Stimulated activated CD8-positive, alpha-beta memory T cell treated with anti-CD3 and anti-CD28 coated beads, Interleukin-15, amount 100 ng/mL, for 4 hours (primary cell): ENCODE results near the gene SF3B6.
"Not testable (repeated sequence)": the region's sequence is repeated elsewhere in the genome, so short reads cannot be mapped to it uniquely, and the experiment has no call there.

Experiments
- DNase-seq, 2 donors: peaks; one replicate each; pipeline ENCODE4 v3.0.0-alpha.2; 2020; ENCODE audit warnings: low read depth in 2 of 2

The SF3B6 gene

GRCh38 chr2:24050041-24050979, 25.8 kb downstream of the SF3B6 start:
- no peak for DNase-seq

DNA sequence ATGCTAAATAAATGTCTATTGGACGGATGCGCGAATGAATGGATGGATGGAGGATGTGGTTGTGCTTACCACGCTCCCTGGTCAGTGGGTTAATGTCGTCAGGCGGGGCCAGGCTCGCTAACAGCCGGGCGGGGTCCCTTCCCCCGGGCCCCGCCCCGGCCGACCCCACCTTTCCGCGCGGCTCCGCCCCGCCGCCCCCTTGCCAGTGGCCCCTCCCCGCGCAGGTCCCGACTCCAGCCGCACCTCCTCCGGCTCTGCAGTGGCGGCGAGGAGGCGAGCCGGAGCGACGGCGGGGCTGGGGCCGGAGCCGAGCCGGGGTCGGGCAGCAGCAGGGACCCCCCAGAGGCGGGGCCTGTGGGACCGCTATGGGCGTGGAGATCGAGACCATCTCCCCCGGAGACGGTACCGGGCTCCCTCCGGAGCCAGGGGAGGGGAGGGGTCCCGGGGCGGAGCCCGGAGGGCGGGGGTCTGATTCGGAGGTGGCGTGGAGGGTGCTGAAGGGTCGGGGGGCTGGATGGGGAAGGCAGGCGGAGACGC, 26.6 kb downstream of the SF3B6 start, which contains the start of gene FKBP1B:
Gene FKBP1B (plus strand): TSS at position 257 of the 537 bp plus-strand sequence. CDS start 109 bp downstream, at position 366.
- DNase-seq, result peak in 1 of 2 donors; percentile 26

DNA sequence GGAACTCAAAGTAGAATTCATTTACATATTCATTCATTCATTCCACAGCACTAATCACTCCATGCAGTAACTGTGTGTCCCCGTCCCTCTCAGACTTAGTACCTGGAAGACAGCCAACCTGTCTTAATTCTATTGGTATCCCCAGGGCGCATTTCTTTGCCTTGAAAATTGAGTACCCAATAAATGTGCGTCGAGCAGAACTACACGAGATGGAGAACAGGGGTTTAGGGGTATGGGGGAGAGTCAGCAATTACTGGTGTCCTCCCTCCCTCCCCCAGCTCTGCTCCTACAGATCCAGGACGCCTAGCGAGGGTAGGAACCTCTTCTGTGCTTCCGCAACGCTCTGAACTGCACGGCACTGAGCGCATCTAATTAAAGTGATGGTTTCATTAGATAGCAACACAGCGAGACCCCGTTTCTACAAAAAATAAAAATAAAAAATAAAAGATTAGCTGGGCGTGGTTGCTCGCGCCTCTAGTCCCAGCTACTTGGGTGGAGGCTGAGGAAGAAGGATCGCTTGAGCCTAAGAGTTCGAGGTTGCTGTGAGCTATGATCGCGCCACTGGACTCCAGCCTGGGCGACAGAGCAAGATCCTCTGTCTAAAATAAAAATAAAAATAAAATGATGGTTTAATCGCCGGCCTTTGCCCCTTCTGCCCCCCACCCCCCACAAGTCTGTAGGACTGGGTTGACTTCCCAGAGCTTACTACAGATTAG, 27.2 kb downstream of the SF3B6 start:
- DNase-seq, result no peak

DNA sequence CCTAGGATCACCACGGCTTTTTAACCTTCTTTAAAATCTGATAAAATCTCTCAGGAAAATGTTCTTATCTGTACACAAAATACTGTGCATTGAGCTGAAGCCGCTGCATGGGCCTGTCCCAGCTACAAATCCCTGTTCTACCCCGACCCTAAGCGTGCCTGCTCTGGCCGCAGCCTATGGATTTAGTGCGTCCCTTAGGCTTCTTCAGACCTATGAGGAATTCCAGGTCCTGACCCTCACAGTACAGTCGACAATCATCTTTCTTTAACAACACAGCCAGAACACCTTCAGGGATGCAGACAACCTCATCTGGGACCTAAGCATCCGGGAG, 28.5 kb downstream of the SF3B6 start:
- no peak for DNase-seq

DNA sequence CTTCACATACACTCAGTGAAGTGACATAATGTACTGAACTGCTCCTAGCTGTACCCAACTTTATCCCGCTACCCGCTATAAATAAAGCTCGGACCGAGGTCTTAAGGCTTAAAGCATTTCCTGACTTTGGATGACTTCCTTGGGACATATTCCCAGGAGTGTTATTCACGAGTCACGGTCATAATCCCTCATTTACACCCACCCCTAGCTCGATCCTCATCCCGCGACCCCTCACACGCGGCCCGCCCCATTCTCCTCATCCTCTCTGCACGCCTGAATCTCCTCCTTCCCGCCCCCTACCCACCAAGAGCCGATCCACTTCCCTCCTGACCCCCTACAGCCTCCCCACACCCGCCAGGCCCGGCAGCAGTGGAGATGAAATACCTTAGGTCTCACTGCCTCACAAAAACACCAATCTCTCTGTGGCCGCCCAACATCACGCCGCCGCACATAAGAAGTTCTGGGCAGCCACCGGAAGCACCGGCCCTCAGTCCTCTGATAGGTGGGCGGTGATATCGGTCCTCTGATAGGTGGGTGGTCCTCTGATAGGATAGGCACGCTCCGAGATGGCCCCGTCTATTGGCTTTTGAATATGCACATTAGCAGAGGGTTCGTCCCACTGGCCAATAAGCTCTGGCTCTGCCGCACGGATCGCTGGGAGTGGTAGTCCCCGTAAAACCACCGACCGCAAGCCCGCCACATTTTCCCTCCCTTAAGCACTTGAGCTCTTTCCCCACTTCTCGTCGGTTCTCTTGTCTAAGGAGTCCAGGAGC, 29.0 kb downstream of the SF3B6 start, which contains the start of gene WDCP:
Gene WDCP (minus strand): TSS at position 462 of the 773 bp plus-strand sequence. CDS start 7,897 bp downstream, outside the sequence.
- DNase-seq, result peak; percentile 83 to 94

- DNase-seq, result no peak
Observed at GRCh38 chr2:24046599-24046929, 29.6 kb downstream of the SF3B6 start.

DNA sequence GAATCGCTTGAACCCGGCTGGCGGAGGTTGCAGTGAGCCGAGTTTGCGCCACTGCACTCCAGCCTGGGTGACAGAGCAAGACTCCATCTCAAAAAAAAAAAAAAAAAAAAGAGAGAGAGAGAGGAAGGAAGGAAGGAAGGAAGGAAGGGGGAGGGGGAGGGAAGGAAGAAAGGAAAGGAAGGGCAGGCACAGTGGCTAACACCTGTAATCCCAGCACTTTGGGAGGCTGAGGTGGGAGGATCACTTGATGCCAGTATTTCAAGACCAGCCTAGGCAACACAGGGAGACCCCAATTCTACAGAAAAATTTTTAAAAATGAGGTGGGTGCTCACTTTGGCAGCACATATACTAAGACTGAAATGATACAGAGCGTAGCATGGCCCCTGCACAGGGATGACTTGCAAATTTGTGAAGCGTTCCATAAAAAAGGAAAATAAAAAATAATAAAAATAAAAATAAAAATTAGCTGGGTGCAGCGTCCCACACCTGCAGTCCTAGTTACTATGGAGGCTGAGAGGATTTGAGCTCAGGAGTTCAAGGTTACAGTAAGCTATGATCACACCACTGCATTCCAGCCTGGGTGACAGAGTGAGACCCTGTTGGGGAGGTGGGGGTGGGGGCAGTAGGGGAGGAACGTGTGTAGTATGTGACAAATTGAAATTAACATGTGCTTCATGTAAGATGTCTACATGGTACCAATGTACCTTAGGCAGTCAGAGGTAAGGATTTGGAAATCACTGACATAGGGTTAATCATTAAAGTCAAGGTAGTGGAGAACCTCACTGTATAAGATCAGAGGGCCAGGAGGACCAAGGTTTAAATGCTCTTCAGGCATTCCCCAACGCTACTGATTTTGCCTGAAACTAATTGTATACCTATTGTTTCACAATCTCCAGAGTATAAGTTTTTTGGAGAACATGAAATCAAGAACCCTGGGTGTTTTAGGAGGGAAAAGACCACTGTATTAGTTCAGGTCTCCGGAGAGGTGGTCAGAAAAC, 30.3 kb downstream of the SF3B6 start:
- no peak for DNase-seq

- not testable (repeated sequence) for DNase-seq
Observed at GRCh38 chr2:24043133-24043532, 33.0 kb downstream of the SF3B6 start.

GRCh38 chr2:24040511-24040910, 35.6 kb downstream of the SF3B6 start:
- no peak for DNase-seq

GRCh38 chr2:24038786-24039499, 37.2 kb downstream of the SF3B6 start:
- DNase-seq, result no peak

DNA sequence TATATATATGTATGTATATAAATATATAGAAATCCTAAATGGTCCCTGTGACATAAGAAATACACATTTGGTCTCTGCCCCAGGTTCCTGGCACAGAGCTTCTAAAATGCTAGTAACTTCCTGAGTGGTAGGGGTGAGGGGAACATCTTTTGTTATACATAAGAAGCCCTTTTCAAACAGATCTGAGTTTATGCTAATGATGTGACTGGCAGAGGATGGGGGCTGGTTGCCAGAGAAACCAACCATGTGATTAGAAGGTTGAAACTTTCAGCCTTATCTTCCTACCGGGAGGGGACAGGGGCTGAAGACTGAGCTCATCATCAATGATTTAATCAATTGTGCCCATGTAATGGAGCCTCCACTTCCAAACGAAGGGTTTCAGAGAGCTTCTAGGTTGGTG, 49.9 kb downstream of the SF3B6 start:
- no peak for DNase-seq

- no peak for DNase-seq
Observed at GRCh38 chr2:24024996-24025663, 51.0 kb downstream of the SF3B6 start.

DNA sequence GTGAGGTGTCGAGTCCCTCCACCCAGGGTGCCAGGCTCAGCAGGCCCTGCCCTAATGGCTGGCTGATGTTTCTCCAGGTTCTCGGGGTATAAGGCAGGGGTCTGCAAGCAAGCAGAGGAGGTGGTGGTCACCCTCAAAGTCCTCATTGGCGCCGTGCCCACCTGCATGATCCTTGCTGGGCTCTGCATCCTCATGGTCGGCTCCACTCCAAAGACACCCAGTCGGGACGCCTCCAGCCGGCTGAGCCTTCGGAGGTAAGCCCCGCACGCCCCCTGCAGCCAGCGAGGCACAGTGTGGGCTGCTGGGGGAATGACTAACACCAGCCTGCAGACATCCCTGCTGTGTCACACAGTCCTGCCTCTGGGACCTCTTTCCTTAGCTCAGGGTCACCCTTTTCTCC, 52.1 kb downstream of the SF3B6 start:
- no peak for DNase-seq

- DNase-seq, result no peak
Observed at GRCh38 chr2:24022975-24023575, 53.1 kb downstream of the SF3B6 start.

- DNase-seq, result no peak
Observed at GRCh38 chr2:24022324-24022974, 53.7 kb downstream of the SF3B6 start.

- DNase-seq, result no peak
Observed at GRCh38 chr2:24021122-24021998, 54.8 kb downstream of the SF3B6 start.

DNA sequence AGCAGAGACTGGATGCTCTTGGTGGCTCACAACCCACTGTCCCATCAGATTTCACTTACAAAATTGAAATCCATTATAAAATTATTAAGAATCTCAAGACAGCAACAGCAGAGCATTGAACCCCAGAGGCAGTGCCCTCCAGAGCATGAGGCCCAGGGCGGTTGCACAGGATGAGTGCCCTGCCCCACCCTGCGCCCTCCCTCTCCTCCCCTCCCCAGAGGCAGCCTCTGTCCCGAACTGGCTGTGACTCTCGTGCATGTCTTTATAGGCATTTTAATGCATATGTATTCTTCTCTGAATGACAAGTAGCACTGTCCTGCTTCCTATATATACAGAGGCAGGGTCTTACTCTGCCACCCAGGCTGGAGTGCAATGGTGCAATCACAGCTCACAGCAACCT, 55.9 kb downstream of the SF3B6 start:
- DNase-seq, result no peak
